ENCODE results near the gene FAM168B. TPM values are rescaled to one million over a fixed set of nuclear protein-coding genes. Genes with fewer than 3 reads are reported as not detected.

Gene FAM168B
- total RNA-seq, 1 donor from 2014 or later = 214 TPM

DNA sequence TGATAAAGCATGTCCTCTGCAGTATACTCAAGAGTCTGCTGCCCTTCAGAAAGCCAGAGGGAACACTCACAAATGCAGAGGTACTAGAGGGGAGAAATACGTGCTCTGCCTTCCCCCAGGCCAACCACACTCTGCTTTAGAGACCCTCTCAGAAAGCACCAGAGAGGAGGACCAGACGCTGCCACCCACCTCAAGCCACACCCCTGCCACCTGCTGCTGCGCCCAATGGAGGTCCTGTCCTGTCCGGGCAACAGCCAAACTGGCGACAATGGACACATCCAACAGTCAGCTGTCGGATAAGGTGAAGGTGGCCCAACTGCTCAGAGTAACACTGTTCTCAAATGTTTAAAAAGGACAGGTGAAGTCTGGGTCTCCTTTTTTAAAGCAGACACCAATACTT lies 44.6 kb downstream of the FAM168B start:
- H3K36me3 ChIP-seq (ENCODE audit: control insufficient read depth, insufficient read depth, low read length) = peaks cover 26% of the 10 kb centered on the region
- no peak overlapping the region for H3K4me3 ChIP-seq (ENCODE audit: low read depth, low read length)
- DNase-seq (ENCODE audit: low read depth) = no peak
- H3K27me3 ChIP-seq (ENCODE audit: control insufficient read depth, insufficient read depth, low read length) = no peaks in the 10 kb centered on the region
- TF ChIP-seq, protein P1, sequence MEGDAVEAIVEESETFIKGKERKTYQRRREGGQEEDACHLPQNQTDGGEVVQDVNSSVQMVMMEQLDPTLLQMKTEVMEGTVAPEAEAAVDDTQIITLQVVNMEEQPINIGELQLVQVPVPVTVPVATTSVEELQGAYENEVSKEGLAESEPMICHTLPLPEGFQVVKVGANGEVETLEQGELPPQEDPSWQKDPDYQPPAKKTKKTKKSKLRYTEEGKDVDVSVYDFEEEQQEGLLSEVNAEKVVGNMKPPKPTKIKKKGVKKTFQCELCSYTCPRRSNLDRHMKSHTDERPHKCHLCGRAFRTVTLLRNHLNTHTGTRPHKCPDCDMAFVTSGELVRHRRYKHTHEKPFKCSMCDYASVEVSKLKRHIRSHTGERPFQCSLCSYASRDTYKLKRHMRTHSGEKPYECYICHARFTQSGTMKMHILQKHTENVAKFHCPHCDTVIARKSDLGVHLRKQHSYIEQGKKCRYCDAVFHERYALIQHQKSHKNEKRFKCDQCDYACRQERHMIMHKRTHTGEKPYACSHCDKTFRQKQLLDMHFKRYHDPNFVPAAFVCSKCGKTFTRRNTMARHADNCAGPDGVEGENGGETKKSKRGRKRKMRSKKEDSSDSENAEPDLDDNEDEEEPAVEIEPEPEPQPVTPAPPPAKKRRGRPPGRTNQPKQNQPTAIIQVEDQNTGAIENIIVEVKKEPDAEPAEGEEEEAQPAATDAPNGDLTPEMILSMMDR (IDR thresholded peaks at IDR 0.05; ENCODE audit: insufficient read depth, low read length, severe bottlenecking) = no peak
- FAIRE-seq = no peak

DNA sequence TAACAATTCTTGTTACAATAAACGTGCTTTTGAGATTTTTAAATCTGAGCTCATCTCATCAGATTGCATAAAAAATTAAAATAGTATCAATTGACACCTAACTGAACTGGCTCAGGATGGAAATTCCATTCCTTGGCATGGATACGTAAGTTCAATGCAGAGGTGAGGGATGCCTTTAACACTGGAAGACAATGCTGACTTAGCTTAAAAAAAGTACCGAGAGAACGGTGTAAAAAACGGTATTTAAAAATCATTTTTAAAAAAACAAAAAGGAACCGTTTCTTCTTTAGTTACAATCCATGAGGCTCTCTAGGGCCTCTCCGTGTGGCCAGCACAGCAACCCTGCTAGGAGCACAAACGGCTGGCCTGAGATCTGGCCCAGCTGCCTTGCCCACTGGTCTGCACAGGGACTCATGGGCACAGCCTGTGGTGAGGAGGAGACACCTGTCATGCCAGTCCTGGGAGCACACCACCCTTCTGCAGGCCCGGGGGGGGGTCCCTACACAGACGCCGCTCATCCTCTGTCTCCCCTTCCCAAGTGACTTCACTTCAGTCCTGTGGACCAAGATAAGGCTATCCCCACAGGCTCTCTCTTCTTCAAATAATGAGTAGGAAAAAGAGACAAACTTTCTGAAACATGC lies 45.2 kb downstream of the FAM168B start:
- FAIRE-seq = no peak
- peaks cover 24% of the 10 kb centered on the region for H3K36me3 ChIP-seq (ENCODE audit: control insufficient read depth, insufficient read depth, low read length)
- no peak for DNase-seq (ENCODE audit: low read depth)
- TF ChIP-seq, protein P1 (IDR thresholded peaks at IDR 0.05; ENCODE audit: insufficient read depth, low read length, severe bottlenecking) = no peak
- no peak overlapping the region for H3K4me3 ChIP-seq (ENCODE audit: low read depth, low read length)
- H3K27me3 ChIP-seq (ENCODE audit: control insufficient read depth, insufficient read depth, low read length) = no peaks in the 10 kb centered on the region

DNA sequence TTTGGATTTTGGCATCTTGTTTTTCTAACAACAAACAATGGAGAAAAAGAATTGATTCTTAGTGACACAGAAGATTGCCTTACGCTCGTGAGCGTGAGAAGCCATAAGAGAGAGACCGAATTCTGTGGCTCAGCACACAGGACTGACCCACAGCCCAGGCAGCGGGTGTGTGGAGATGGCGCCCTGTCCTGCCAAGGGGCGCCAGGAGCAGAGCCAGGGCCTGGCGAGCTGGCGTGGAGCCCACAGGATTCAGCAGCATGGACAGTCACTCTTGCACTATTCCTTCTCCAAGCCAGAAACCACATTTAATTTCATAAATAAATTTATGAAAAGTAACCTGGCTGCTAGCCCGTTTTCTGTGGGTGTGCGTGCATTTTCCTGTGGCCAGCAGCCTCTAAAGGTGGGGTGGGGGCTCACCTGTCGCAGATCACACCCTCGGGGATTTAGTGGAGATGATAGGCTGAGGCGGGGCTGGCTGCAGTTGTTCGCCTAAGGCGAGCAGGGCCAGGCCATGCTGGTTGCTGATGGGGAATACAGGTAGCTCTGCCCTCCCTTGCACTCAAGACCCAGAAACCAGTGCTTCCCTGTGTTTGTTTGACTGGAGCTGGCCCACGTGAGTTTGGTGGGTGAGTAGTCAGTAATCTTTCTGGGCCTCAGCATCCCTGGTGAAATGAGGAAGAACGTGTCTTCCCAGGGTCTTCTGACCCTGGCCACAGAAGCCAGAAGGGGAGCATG lies 46.2 kb downstream of the FAM168B start:
- DNase-seq (ENCODE audit: low read depth) (no peak), FAIRE-seq (no peak)
- H3K36me3 ChIP-seq (ENCODE audit: control insufficient read depth, insufficient read depth, low read length) = peaks cover 16% of the 10 kb centered on the region

DNA sequence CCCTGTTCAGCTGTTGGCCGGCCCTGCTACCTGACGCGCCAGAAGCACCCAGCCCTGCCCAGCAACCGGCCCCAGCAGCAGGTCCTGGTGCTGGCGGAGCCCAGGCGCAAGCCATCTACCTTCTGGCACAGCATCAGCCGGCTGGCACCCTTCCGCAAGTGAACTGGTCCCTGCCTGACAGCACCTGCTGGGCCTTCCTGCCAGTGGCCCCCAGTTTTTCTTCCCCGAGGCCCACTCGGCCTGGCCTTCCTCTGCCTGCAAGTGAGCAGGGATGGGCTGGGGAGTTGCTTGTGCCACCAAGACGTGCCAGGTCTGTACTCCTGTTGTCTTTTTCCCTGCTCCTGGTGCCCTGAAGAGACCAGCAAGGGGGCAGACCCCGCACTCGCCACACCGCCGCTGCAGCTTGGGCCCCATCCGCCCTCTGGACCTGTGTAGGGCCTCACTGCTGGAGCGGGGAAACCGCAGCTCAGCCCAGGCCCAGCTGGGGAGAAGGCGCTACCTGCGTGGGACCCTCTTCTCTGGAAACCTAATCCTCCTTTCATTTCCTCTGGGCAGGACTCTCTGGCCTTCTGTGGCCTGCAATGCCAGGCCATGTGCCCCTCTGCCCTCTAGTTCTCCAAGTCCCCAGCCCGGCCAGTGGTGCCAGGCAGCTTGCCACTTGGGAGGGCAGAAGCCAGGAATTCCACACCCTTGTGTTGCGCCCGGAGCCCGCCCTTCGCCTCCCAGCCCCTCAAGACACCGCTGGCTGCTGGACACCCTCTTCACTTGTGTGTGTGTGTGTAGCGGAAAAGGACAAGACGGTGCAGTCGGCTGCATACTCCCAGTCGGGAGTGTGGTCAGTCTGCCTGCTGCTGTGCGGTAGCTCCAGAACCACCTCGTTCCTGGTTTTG lies 47.0 kb downstream of the FAM168B start:
- H3K36me3 ChIP-seq (ENCODE audit: control insufficient read depth, insufficient read depth, low read length) = peaks cover 24% of the 10 kb centered on the region
- TF ChIP-seq, protein P1 (IDR thresholded peaks at IDR 0.05; ENCODE audit: insufficient read depth, low read length, severe bottlenecking) = no peak
- no peak for FAIRE-seq

More for the DNA sequence above, 46.2 kb downstream of the FAM168B start:
- no peak overlapping the region for H3K4me3 ChIP-seq (ENCODE audit: low read depth, low read length)
- H3K27me3 ChIP-seq (ENCODE audit: control insufficient read depth, insufficient read depth, low read length) = no peaks in the 10 kb centered on the region
- TF ChIP-seq, protein P1 (IDR thresholded peaks at IDR 0.05; ENCODE audit: insufficient read depth, low read length, severe bottlenecking) = no peak

DNA sequence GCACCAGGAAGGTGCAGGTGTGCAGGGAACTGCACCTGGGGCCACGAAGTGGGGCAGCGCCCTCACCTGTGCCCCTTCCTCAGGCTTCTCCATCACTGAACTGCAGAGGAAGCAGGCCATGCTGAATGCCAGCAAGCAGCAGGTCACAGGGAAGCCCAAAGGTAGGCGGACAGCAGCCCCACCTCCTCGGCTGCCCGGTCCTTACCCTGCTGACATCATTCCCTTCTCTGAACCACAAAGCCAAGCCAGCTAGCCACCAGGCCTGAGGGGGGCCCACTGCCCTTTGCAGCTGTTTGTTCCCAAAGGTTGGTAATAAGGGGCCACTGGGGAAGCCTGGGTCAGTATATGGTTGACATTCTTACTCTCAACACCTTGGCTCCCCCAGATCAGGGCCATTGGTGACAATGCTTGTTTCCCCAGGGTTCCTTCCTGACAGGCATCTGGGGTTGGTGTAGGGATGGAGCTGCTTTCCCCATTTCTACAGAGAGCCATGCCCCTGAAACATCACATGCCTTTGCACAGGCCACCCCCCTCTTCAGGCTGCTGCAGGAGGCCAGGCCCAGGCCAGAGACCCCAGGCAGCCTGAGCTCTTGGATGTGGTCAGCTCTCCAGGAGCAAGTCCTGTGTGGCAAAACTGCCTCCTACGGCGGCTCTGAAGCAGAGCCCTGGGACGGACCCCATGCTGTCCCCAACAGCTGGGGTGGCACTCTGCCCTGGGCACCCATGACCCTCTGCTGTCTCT lies 47.8 kb downstream of the FAM168B start:
- TF ChIP-seq, protein P1 (IDR thresholded peaks at IDR 0.05; ENCODE audit: insufficient read depth, low read length, severe bottlenecking) = no peak
- FAIRE-seq = no peak
- peaks cover 28% of the 10 kb centered on the region for H3K36me3 ChIP-seq (ENCODE audit: control insufficient read depth, insufficient read depth, low read length)
- no peak for DNase-seq (ENCODE audit: low read depth)
- no peaks in the 10 kb centered on the region for H3K27me3 ChIP-seq (ENCODE audit: control insufficient read depth, insufficient read depth, low read length)
- H3K4me3 ChIP-seq (ENCODE audit: low read depth, low read length) = no peak overlapping the region

More for the DNA sequence above, 47.0 kb downstream of the FAM168B start:
- Histone ChIP-seq H3K4me3 (ENCODE audit: low read depth, low read length) (no peak overlapping the region), H3K27me3 (ENCODE audit: control insufficient read depth, insufficient read depth, low read length) (no peaks in the 10 kb centered on the region)
- DNase-seq (ENCODE audit: low read depth) = no peak

Data from bronchial epithelial cell (primary cell).